H9 (cell line): ENCODE measurements around the gene TMEM26. TPM values are rescaled to one million over a fixed set of nuclear protein-coding genes. Genes with fewer than 3 reads are reported as not detected.

ENCODE experiments used
- DNase-seq: peaks from one replicate; pipeline ENCODE4 v3.0.0-alpha.2; 2017
- H2AFZ ChIP-seq: one replicate; pipeline ENCODE4 v1.6.1; 2013; ENCODE audit warnings: mild to moderate bottlenecking, low read length, control low read depth, moderate library complexity
- H2AK5ac ChIP-seq: 2 replicates; pipeline ENCODE4 v1.6.1; 2013; ENCODE audit warnings: low read length, control low read depth, mixed read lengths; ENCODE audit not compliant: insufficient read length
- H2BK120ac ChIP-seq: one replicate; pipeline ENCODE4 v1.6.1; 2013; ENCODE audit warnings: low read depth, mild to moderate bottlenecking, low read length, control low read depth, inconsistent platforms; ENCODE audit not compliant: poor library complexity, severe bottlenecking
- H2BK12ac ChIP-seq: 2 replicates; pipeline ENCODE4 v1.6.1; 2013; ENCODE audit warnings: low read length, control low read depth, mixed read lengths, low read depth; ENCODE audit not compliant: insufficient read length
- H2BK15ac ChIP-seq: 2 replicates; pipeline ENCODE4 v1.6.1; 2013; ENCODE audit warnings: low read depth, low read length, control low read depth
- H2BK20ac ChIP-seq: one replicate; pipeline ENCODE4 v1.6.1; 2013; ENCODE audit warnings: low read depth, mild to moderate bottlenecking, low read length, control low read depth, inconsistent platforms; ENCODE audit not compliant: poor library complexity, severe bottlenecking
- H2BK5ac ChIP-seq: 2 replicates; pipeline ENCODE4 v1.6.1; 2013; ENCODE audit warnings: low read length, control low read depth, mixed read lengths; ENCODE audit not compliant: insufficient read length
- H3K14ac ChIP-seq: 2 replicates; pipeline ENCODE4 v1.6.1; 2013; ENCODE audit warnings: low read length, control low read depth; ENCODE audit not compliant: insufficient read depth
- H3K18ac ChIP-seq: 2 replicates; pipeline ENCODE4 v1.6.1; 2013; ENCODE audit warnings: low read depth, mild to moderate bottlenecking, mixed read lengths, low read length, control low read depth; ENCODE audit not compliant: insufficient read length
- H3K23ac ChIP-seq: 2 replicates; pipeline ENCODE4 v1.6.1; 2013; ENCODE audit warnings: low read length, control low read depth, mixed read lengths, low read depth; ENCODE audit not compliant: insufficient read length
- H3K23me2 ChIP-seq: 2 replicates; pipeline ENCODE4 v1.6.1; 2013; ENCODE audit warnings: low read depth, mild to moderate bottlenecking, mixed read lengths, low read length, control low read depth; ENCODE audit not compliant: insufficient read length, poor library complexity, severe bottlenecking
- H3K27ac ChIP-seq: 2 replicates; pipeline ENCODE4 v1.5.1; 2013; ENCODE audit warnings: low read length, control low read depth, mixed read lengths, low read depth; ENCODE audit not compliant: insufficient read length
- H3K27me3 ChIP-seq: 2 replicates; pipeline ENCODE4 v1.6.1; 2013; ENCODE audit warnings: low read length, control low read depth, inconsistent platforms; ENCODE audit not compliant: insufficient read depth
- H3K4ac ChIP-seq: 2 replicates; pipeline ENCODE4 v1.6.1; 2013; ENCODE audit warnings: low read depth, mild to moderate bottlenecking, control low read depth, inconsistent platforms, low read length, moderate library complexity
- H3K4me1 ChIP-seq: 2 replicates; pipeline ENCODE4 v1.6.1; 2013; ENCODE audit warnings: low read length, control low read depth, inconsistent platforms; ENCODE audit not compliant: insufficient read depth
- H3K4me2 ChIP-seq: 2 replicates; pipeline ENCODE4 v1.6.1; 2013; ENCODE audit warnings: low read length, control low read depth, mixed read lengths; ENCODE audit not compliant: insufficient read length, insufficient read depth
- H3K56ac ChIP-seq: 2 replicates; pipeline ENCODE4 v1.6.1; 2013; ENCODE audit warnings: low read depth, mild to moderate bottlenecking, mixed read lengths, low read length, control low read depth; ENCODE audit not compliant: insufficient read length
- H3K79me1 ChIP-seq: 2 replicates; pipeline ENCODE4 v1.6.1; 2013; ENCODE audit warnings: low read depth, mild to moderate bottlenecking, moderate library complexity, low read length, control low read depth, inconsistent platforms; ENCODE audit not compliant: insufficient read depth, poor library complexity, severe bottlenecking
- H3K79me2 ChIP-seq: 2 replicates; pipeline ENCODE4 v1.6.1; 2013; ENCODE audit warnings: low read length, control low read depth, inconsistent platforms; ENCODE audit not compliant: insufficient read depth
- H3K9ac ChIP-seq: 2 replicates; pipeline ENCODE4 v1.6.1; 2013; ENCODE audit warnings: low read length, control low read depth, mixed read lengths; ENCODE audit not compliant: insufficient read length; ENCODE audit errors: extremely low read depth
- H3K9me3 ChIP-seq: one replicate; pipeline ENCODE4 v1.6.1; 2013; ENCODE audit warnings: low read depth, low read length, inconsistent platforms; ENCODE audit not compliant: control insufficient read depth
- H3T11ph ChIP-seq: one replicate; pipeline ENCODE4 v1.6.1; 2013; ENCODE audit warnings: mild to moderate bottlenecking, low read length, control low read depth, inconsistent platforms
- H4K20me1 ChIP-seq: one replicate; pipeline ENCODE4 v1.6.1; 2013; ENCODE audit not compliant: control insufficient read depth, insufficient read length, insufficient read depth
- H4K5ac ChIP-seq: 2 replicates; pipeline ENCODE4 v1.6.1; 2013; ENCODE audit warnings: low read depth, mild to moderate bottlenecking, mixed read lengths, low read length, control low read depth; ENCODE audit not compliant: insufficient read length
- H4K8ac ChIP-seq: replicated peaks from 2 replicates; pipeline ENCODE4 v1.6.1; 2013; ENCODE audit warnings: low read length, control low read depth, mixed read lengths, low read depth; ENCODE audit not compliant: insufficient read length
- H4K91ac ChIP-seq: 2 replicates; pipeline ENCODE4 v1.6.1; 2013; ENCODE audit warnings: low read depth, mild to moderate bottlenecking, moderate library complexity, mixed read lengths, low read length, control low read depth; ENCODE audit not compliant: insufficient read length
- H3K27ac Mint-ChIP-seq, 3 experiments: 2 replicates in 2 of 3; 3 replicates in 1 of 3; pipeline ENCODE4 v1.8.0; 2020 to 2021; ENCODE audit warnings: mixed read lengths in 3 of 3, mild to moderate bottlenecking in 1 of 3, moderate library complexity in 1 of 3
- H3K27me3 Mint-ChIP-seq: 2 replicates; pipeline ENCODE4 v1.8.0; 2021; ENCODE audit warnings: low read depth, mild to moderate bottlenecking, moderate library complexity, mixed read lengths
- H3K36me3 Mint-ChIP-seq, 3 experiments: 2 replicates in 2 of 3; 3 replicates in 1 of 3; pipeline ENCODE4 v1.8.0; 2020 to 2021; ENCODE audit warnings: low read depth in 3 of 3, mixed read lengths in 3 of 3; ENCODE audit not compliant: insufficient read depth in 1 of 3
- H3K4me1 Mint-ChIP-seq, 2 experiments: 2 replicates each; pipeline ENCODE4 v1.8.0; 2020; ENCODE audit warnings: mixed read lengths in 2 of 2
- H3K4me3 Mint-ChIP-seq, 2 experiments: 2 replicates in 1 of 2; 3 replicates in 1 of 2; pipeline ENCODE4 v1.8.0; 2020 to 2021; ENCODE audit warnings: mild to moderate bottlenecking in 2 of 2, mixed read lengths in 2 of 2, moderate library complexity in 1 of 2
- H3K9me3 Mint-ChIP-seq, 2 experiments: 2 replicates in 1 of 2; 3 replicates in 1 of 2; pipeline ENCODE4 v1.8.0; 2020; ENCODE audit warnings: mild to moderate bottlenecking in 2 of 2, mixed read lengths in 2 of 2, moderate library complexity in 1 of 2
- CTCF ChIP-seq: fragments of 200-600 bp; sonication (generic); conservative IDR thresholded peaks from 3 replicates; pipeline ENCODE4 v1.8.0; 2021; ENCODE audit warnings: antibody characterized with exemption, mild to moderate bottlenecking
- total RNA-seq: library from RNA; stranded (reverse); gene quantifications from 2 replicates; pipeline ENCODE4 v1.2.1, GENCODE V29; 2021

The TMEM26 gene
- total RNA-seq, 1 experiment from 2014 or later = 0.15 TPM

GRCh38 chr10:61460835-61461234 lies 7.7 kb upstream of the TMEM26 start:
- Histone ChIP-seq H3K79me2 (no peaks in the 10 kb centered on the region), H3K4me2 (no peak overlapping the region), H3K27me3 (no peaks in the 10 kb centered on the region), H3K4ac (no peak overlapping the region), H3K9ac (no peak overlapping the region), H4K5ac (no peak overlapping the region), H3K27ac (no peak overlapping the region), H3K4me1 (no peaks in the 10 kb centered on the region), H4K20me1 (no peaks in the 10 kb centered on the region), H3K23me2 (no peaks in the 10 kb centered on the region), H3T11ph (no peak overlapping the region), H2BK20ac (no peak overlapping the region), H2BK120ac (no peak overlapping the region), H2AK5ac (no peak overlapping the region), H2AFZ (no peak overlapping the region), H3K56ac (no peak overlapping the region), H3K18ac (no peak overlapping the region), H2BK5ac (no peak overlapping the region), H3K9me3 (no peaks in the 10 kb centered on the region), H4K91ac (no peak overlapping the region), H2BK15ac (no peak overlapping the region), H3K79me1 (no peaks in the 10 kb centered on the region), H2BK12ac (no peak overlapping the region), H3K23ac (no peak overlapping the region), H4K8ac (no peak overlapping the region), H3K14ac (no peak overlapping the region)
- TF ChIP-seq CTCF = no peak
- Mint-ChIP-seq H3K27ac (no peak overlapping the region), H3K36me3 (no peaks in the 10 kb centered on the region), H3K4me1 (no peaks in the 10 kb centered on the region), H3K27me3 (peaks cover 10% of the 10 kb centered on the region), H3K9me3 (no peaks in the 10 kb centered on the region; a peak in 1 of 5 replicates), H3K4me3 (no peak overlapping the region)
- no peak for DNase-seq
